IPS-15b (cell line): ENCODE data around the gene CARNS1.

Source experiments
- H3K27me3 ChIP-seq: one replicate; pipeline ENCODE4 v1.6.1; 2013; ENCODE audit warnings: low read length; ENCODE audit not compliant: control insufficient read depth, insufficient read depth
- H3K36me3 ChIP-seq: one replicate; pipeline ENCODE4 v1.6.1; 2013; ENCODE audit warnings: low read length; ENCODE audit not compliant: control insufficient read depth, insufficient read depth
- H3K4me1 ChIP-seq: one replicate; pipeline ENCODE4 v1.6.1; 2013; ENCODE audit warnings: mild to moderate bottlenecking, low read length; ENCODE audit not compliant: control insufficient read depth, insufficient read depth
- H3K4me3 ChIP-seq: one replicate; pipeline ENCODE4 v1.5.1; 2013; ENCODE audit warnings: low read depth, low read length
- H3K9ac ChIP-seq: one replicate; pipeline ENCODE4 v1.6.1; 2013; ENCODE audit warnings: low read depth, mild to moderate bottlenecking, low read length
- H3K9me3 ChIP-seq: one replicate; pipeline ENCODE4 v1.6.1; 2013; ENCODE audit warnings: mild to moderate bottlenecking, low read length; ENCODE audit not compliant: control insufficient read depth, insufficient read depth

The CARNS1 gene

DNA sequence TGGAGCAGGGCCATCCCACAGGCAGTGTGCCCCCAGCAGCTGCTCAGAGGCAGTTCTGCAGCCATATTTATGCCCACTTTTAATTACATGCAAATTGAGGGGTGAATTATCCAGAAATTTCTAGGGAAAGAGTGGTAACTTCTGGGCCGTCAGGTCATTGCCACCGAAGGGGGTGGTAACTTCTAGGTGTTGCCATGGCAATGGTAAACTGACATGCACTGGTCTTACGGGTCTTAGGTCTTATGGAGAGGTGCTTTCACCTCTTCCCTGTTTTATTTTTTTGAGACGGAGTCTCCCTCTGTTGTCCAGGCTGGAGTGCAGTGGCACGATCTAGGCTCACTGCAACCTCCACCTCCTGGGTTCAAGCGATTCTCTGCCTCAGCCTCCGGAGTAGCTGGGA lies 57.4 kb downstream of the CARNS1 start:
- Histone ChIP-seq H3K36me3 (no peaks in the 10 kb centered on the region), H3K27me3 (no peaks in the 10 kb centered on the region), H3K9me3 (no peaks in the 10 kb centered on the region), H3K9ac (no peak overlapping the region), H3K4me1 (no peaks in the 10 kb centered on the region), H3K4me3 (no peak overlapping the region)
